Endometrial microvascular endothelial cells (primary cell): ENCODE measurements around the gene CCDC198. TPM values are rescaled to one million over a fixed set of nuclear protein-coding genes. Genes with fewer than 3 reads are reported as not detected.

Source experiments
- in situ Hi-C: cut with HindIII; loops from 2 replicates; pipeline ENCODE4 v1.10.0; 2017; ENCODE audit warnings: low sequenced_read_pairs, low pct_unique_long_range_greater_than_20kb; ENCODE audit errors: inconsistent ontology term
- total RNA-seq: library from RNA; depleted of rRNA; stranded (reverse); fragments of >200 nt; gene quantifications from one replicate; pipeline ENCODE4 v1.2.3, GENCODE V29; 2015; ENCODE audit errors: inconsistent ontology term

CCDC198 gene
- total RNA-seq: not detected

- in situ Hi-C loops: no loop called here
Observed at GRCh38 chr14:57493467-57494181, at the start of gene CCDC198. TSS of gene CCDC198 (minus strand) at chr14:57493857. CDS start at chr14:57493715, 142 bp downstream.

GRCh38 chr14:57533214-57533613, 39.6 kb upstream of the CCDC198 start:
- in situ Hi-C loops: no loop called here

GRCh38 chr14:57530571-57530970, 36.9 kb upstream of the CCDC198 start:
- in situ Hi-C loops: no loop called here

GRCh38 chr14:57526942-57527341, 33.3 kb upstream of the CCDC198 start:
- in situ Hi-C loops: no loop called here

GRCh38 chr14:57519043-57519442, 25.4 kb upstream of the CCDC198 start:
- in situ Hi-C loops: no loop called here

- in situ Hi-C loops: no loop called here
Observed at GRCh38 chr14:57512220-57512619, 18.6 kb upstream of the CCDC198 start.

GRCh38 chr14:57508756-57509155, 15.1 kb upstream of the CCDC198 start:
- in situ Hi-C loops: no loop called here

- in situ Hi-C loops: no loop called here
Observed at GRCh38 chr14:57502586-57503254, 9.1 kb upstream of the CCDC198 start.

GRCh38 chr14:57501039-57501557, 7.4 kb upstream of the CCDC198 start:
- in situ Hi-C loops: no loop called here

GRCh38 chr14:57498659-57499058, 5.0 kb upstream of the CCDC198 start:
- in situ Hi-C loops: no loop called here

- in situ Hi-C loops: no loop called here
Observed at GRCh38 chr14:57498035-57498434, 4.4 kb upstream of the CCDC198 start.

GRCh38 chr14:57495416-57495815, 1.8 kb upstream of the CCDC198 start:
- in situ Hi-C loops: no loop called here

- in situ Hi-C loops: no loop called here
Observed at GRCh38 chr14:57492859-57493258, 798 bp downstream of the CCDC198 start.

GRCh38 chr14:57491640-57492039, 2.0 kb downstream of the CCDC198 start:
- in situ Hi-C loops: no loop called here

GRCh38 chr14:57487771-57488170, 5.9 kb downstream of the CCDC198 start:
- in situ Hi-C loops: no loop called here

- in situ Hi-C loops: no loop called here
Observed at GRCh38 chr14:57486767-57487379, 6.8 kb downstream of the CCDC198 start.

- in situ Hi-C loops: no loop called here
Observed at GRCh38 chr14:57485635-57486034, 8.0 kb downstream of the CCDC198 start.

GRCh38 chr14:57482120-57482519, 11.5 kb downstream of the CCDC198 start:
- in situ Hi-C loops: no loop called here

- in situ Hi-C loops: no loop called here
Observed at GRCh38 chr14:57480051-57480450, 13.6 kb downstream of the CCDC198 start.

- in situ Hi-C loops: no loop called here
Observed at GRCh38 chr14:57479197-57479596, 14.5 kb downstream of the CCDC198 start.
